Fibroblast of gingiva (primary cell): Measurements from ENCODE around the gene RBM42.
"Not testable (repeated sequence)": the region's sequence is repeated elsewhere in the genome, so short reads cannot be mapped to it uniquely, and the experiment has no call there.

ENCODE experiments used
- DNase-seq: peaks from one replicate; pipeline ENCODE4 v3.0.0-alpha.2; 2011; ENCODE audit warnings: low read depth

The RBM42 gene

DNA sequence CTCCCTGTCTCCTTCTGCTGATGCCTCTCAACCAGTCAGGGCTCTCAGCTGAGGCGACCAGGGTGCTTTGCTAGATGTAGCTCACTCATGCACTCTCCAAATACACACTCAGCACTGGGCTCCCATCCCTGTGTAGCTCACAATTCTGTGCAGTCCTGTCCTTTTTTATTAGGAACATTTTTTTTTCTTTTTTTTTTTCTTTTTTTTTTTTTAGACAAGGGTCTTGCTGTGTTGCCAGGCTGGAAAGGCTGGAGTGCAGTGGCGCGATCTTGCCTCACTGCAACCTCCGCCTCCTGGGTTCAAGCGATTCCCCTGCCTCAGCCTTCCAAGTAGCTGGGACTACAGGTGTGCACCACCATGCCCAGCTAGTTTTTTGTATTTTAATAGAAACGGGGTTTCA is 26.0 kb downstream of the RBM42 start:
- not testable (repeated sequence) for DNase-seq

DNA sequence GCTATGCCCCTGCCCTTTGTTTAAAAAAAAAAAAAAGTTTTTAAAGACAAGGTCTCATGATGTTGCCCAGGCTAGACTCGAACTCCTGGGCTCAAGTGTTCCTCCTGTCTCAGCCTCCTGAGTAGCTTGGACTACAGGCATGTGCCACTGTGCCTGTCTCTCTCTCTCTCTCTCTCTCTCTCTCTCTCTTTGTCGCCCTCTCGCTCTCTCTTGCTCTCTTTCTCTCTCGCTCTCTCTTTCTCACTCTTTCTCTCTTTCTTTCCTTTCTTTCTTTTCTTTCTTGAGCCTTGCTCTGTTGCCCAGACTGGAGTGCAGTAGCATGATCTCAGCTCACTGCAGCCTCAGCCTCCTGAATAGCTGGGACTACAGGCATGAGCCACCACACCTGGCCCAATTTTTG is 26.8 kb downstream of the RBM42 start:
- no peak for DNase-seq

- no peak for DNase-seq
Measured at GRCh38 chr19:35656700-35657099, 27.9 kb downstream of the RBM42 start.

DNA sequence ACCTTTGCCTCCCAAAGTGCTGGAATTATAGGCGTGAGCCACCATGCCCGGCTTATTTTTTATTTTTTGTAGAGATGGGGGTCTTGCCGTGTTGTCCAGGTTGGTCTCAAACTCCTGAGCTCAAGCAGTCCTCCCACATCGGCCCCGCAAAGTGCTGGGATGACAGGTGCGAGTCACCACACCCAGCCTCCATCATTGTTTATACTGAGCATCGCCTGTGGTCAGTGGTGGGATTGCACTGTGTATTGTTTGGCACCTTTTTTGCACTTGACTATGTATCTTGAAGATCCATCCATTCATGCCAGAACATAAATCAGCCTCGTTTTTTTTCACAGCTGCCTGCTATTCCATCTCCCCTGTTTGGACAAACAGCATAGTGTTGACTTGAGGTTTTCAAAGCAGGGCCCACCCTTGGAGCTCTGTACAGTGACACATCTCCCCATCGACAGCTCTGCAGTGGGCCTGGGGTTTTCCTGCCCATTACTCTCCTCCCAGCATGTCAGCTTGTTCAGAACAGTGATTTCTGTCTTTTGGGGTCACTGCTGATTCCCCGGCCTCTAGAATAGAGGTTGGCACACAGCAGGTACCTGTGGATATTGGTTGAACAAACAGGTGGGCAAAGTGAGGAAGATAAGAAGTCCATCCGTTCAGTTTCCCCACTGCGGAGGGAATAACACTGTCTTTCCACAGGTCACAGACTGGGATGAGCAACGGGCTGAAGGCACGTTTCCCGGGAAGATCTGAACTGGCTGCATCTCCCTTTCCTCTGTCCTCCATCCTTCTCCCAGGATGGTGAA is 29.3 kb downstream of the RBM42 start:
- no peak for DNase-seq

- no peak for DNase-seq
Measured at GRCh38 chr19:35661995-35662340, 33.1 kb downstream of the RBM42 start.

DNA sequence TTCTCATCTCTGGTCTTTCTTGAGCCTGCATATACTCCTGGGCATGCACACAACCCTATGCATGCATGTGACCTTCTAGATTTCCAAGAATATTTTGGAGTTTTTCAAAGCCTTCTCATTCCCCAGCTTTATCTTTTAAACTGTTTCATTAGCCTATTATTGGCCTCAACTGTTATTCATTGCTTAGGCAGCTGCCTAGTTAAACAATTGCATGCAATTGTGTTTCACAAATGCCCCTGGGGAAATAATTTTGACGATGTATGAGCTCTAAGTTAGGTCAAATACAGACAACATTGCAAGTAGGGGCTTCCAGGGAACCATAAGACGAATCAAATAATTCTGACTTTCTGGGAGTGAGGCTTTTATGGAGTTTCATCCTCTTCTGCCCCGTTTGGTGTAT is 35.1 kb downstream of the RBM42 start:
- no peak for DNase-seq

DNA sequence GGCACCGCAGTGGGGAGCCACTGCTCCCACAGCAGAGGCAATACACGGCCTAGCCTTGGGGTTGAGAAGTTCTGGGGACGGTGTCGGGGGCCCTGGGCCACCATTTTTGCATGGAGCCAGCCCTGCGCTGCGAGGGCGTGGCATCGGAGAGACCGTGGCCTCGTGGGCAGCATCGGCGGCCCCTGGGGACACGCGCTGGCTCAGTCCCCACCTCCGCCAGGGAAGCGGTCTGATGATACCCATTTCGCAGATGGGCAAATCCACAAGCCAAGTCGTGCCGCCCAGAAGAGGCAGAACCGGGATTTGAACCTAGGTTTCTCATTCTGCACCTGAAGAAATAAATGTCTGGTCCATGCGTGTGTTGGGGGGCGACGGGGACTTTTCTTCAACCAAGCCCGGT is 36.3 kb downstream of the RBM42 start:
- DNase-seq, result no peak

GRCh38 chr19:35665604-35666003 is 36.8 kb downstream of the RBM42 start:
- DNase-seq, result no peak

GRCh38 chr19:35666251-35666913 is 37.5 kb downstream of the RBM42 start, which contains the start of gene UPK1A:
TSS of gene UPK1A (plus strand) at chr19:35666517. CDS start at chr19:35666813, 296 bp downstream.
- no peak for DNase-seq

DNA sequence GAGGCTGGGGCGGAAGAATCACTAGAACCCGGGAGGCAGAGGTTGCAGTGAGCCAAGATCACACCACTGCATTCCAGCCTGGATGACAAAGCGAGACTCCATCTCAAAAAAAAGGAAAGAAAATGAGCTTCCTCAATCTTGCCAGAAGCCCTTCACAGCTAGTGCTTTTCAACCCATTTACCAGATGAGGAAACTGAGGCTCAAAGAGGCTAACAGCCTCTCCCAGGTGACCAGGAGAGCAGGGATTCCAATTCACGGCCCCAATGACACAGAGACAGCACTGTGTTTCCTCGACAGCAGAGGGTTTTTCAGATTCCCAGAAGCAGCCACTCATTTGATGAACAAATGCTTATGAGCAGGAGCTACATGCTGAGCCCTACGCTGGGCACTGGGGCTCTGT is 40.7 kb downstream of the RBM42 start:
- DNase-seq, result no peak

- no peak for DNase-seq
Measured at GRCh38 chr19:35669974-35670373, 41.1 kb downstream of the RBM42 start.

- DNase-seq, result no peak
Measured at GRCh38 chr19:35670686-35671085, 41.9 kb downstream of the RBM42 start.

GRCh38 chr19:35671818-35672217 is 43.0 kb downstream of the RBM42 start:
- no peak for DNase-seq

GRCh38 chr19:35673121-35673804 is 44.4 kb downstream of the RBM42 start:
- peak; percentile 29 for DNase-seq

DNA sequence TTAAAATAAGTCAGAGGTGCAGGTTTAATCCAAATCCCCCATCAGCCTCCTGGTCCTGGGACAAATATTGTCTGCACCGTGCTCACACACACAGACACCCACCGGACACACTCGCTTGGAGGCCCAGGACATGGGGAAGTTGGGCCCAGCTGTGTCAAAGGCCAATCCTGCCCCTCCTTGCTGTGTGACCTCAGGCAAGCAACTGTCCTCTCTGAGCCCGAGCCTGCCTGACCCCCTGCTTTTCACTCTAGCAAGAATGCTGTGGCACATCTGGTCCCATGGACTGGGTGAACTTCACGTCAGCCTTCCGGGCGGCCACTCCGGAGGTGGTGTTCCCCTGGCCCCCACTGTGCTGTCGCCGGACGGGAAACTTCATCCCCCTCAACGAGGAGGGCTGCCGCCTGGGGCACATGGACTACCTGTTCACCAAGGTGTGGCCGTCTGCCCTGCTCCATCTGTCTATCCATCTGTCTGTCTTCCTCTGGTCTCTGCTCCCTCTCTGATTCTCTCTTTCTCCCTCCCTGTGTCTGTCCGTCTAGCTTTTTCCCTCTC is 46.8 kb downstream of the RBM42 start:
- no peak for DNase-seq
